ENCODE data around the gene ERN2. TPM values are rescaled to one million over a fixed set of nuclear protein-coding genes. Genes with fewer than 3 reads are reported as not detected.

Gene ERN2
- total RNA-seq, 1 experiment from 2014 or later, result 2.1 TPM

DNA sequence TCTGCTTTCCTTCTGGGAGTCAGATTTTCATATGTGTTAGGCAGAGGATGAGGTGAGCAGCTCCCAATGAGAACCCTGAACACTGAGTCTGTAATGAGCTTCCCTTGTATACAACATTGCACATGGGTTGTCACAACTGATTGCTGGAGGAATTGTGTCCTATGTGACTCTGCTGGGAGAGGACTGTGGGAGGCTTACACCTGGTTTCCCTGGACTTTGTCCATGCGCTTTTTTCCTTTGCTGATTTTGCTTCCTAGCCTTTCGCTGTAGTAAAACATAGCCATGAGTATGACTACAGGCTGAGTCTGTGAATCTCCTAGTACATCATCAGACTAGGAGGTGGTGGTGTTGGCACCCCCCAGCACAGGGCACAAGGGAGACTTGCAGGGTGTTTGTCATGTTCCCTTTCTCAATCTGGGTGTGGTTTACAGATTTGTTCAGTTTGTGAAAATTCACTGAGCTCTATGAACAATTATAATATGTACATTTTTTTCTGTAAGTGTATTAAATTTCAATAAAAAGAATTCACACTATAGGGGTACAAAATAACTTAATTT is 36.0 kb downstream of the ERN2 start:
- DNase-seq, result no peak
- H3K27ac Mint-ChIP-seq, result peak overlapping the region in 1 of 3 experiments; percentile 76; a peak in 1 of 7 replicates
- H4K8ac ChIP-seq (replicated peaks; ENCODE audit: insufficient read length, low read depth, low read length), result no peak overlapping the region
- peaks cover 12% of the 10 kb centered on the region for H3K23me2 ChIP-seq (ENCODE audit: insufficient read length, low read depth, low read length, poor library complexity, severe bottlenecking)
- H2AK5ac ChIP-seq (ENCODE audit: insufficient read length, low read length), result no peak overlapping the region
- H2BK5ac ChIP-seq (ENCODE audit: insufficient read length, low read length), result no peak overlapping the region
- no peak overlapping the region for H4K5ac ChIP-seq (ENCODE audit: insufficient read length, low read depth, low read length)
- H4K91ac ChIP-seq (ENCODE audit: insufficient read length, low read depth, low read length), result no peak overlapping the region
- H3K4ac ChIP-seq (ENCODE audit: low read depth, low read length), result no peak overlapping the region
- H4K20me1 ChIP-seq (ENCODE audit: control insufficient read depth, insufficient read depth, insufficient read length), result no peaks in the 10 kb centered on the region
- H3K4me1 Mint-ChIP-seq, result peaks cover 18 to 24% of the 10 kb centered on the region in 2 experiments
- H3K4me3 Mint-ChIP-seq, result peak overlapping the region in 1 of 2 experiments; percentile 100; a peak in 2 of 5 replicates
- H3K27ac ChIP-seq (ENCODE audit: insufficient read length, low read depth, low read length), result no peak overlapping the region
- H3K23ac ChIP-seq (ENCODE audit: insufficient read length, low read depth, low read length), result no peak overlapping the region
- no peak overlapping the region for H2AFZ ChIP-seq (ENCODE audit: low read length)
- no peak overlapping the region for H3K14ac ChIP-seq (ENCODE audit: insufficient read depth, low read length)
- no peak overlapping the region for H2BK20ac ChIP-seq (ENCODE audit: low read depth, low read length, poor library complexity, severe bottlenecking)
- no peak overlapping the region for H2BK120ac ChIP-seq (ENCODE audit: low read depth, low read length, poor library complexity, severe bottlenecking)
- no peak overlapping the region for H2BK12ac ChIP-seq (ENCODE audit: insufficient read length, low read depth, low read length)
- no peaks in the 10 kb centered on the region; the same call in 1 of the 2 replicates for H3K4me1 ChIP-seq (ENCODE audit: insufficient read depth, low read length)
- TF ChIP-seq, protein P1, sequence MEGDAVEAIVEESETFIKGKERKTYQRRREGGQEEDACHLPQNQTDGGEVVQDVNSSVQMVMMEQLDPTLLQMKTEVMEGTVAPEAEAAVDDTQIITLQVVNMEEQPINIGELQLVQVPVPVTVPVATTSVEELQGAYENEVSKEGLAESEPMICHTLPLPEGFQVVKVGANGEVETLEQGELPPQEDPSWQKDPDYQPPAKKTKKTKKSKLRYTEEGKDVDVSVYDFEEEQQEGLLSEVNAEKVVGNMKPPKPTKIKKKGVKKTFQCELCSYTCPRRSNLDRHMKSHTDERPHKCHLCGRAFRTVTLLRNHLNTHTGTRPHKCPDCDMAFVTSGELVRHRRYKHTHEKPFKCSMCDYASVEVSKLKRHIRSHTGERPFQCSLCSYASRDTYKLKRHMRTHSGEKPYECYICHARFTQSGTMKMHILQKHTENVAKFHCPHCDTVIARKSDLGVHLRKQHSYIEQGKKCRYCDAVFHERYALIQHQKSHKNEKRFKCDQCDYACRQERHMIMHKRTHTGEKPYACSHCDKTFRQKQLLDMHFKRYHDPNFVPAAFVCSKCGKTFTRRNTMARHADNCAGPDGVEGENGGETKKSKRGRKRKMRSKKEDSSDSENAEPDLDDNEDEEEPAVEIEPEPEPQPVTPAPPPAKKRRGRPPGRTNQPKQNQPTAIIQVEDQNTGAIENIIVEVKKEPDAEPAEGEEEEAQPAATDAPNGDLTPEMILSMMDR (conservative IDR thresholded peaks at IDR 0.05), result no peak
- H3K27me3 Mint-ChIP-seq (ENCODE audit: low read depth), result no peaks in the 10 kb centered on the region; the same call in 1 of the 2 replicates
- peaks cover 18% of the 10 kb centered on the region for H3K79me1 ChIP-seq (ENCODE audit: insufficient read depth, low read depth, low read length, poor library complexity, severe bottlenecking)
- no peak overlapping the region for H3K4me2 ChIP-seq (ENCODE audit: insufficient read depth, insufficient read length, low read length)
- H3K9me3 ChIP-seq (ENCODE audit: control insufficient read depth, low read depth, low read length), result no peaks in the 10 kb centered on the region
- no peak overlapping the region for H3T11ph ChIP-seq (ENCODE audit: low read length)
- peaks cover 23% of the 10 kb centered on the region; the same call in 1 of the 2 replicates for H3K79me2 ChIP-seq (ENCODE audit: insufficient read depth, low read length)
- H2BK15ac ChIP-seq (ENCODE audit: low read depth, low read length), result no peak overlapping the region
- H3K9me3 Mint-ChIP-seq, result no peaks in the 10 kb centered on the region
- no peak overlapping the region for H3K56ac ChIP-seq (ENCODE audit: insufficient read length, low read depth, low read length)
- no peak overlapping the region for H3K18ac ChIP-seq (ENCODE audit: insufficient read length, low read depth, low read length)
- no peak overlapping the region for H3K9ac ChIP-seq (ENCODE audit: extremely low read depth, insufficient read length, low read length)
- peaks cover 19 to 47% (median 27%) of the 10 kb centered on the region in 3 experiments; a peak in 6 of 7 replicates for H3K36me3 Mint-ChIP-seq (ENCODE audit: insufficient read depth in 1 of 3, low read depth in 3 of 3)
- no CpG with 5 or more reads among the region's 2 CpGs for WGBS (ENCODE audit: extremely low coverage, insufficient read length, low lambda C conversion rate)
- H3K27me3 ChIP-seq (ENCODE audit: insufficient read depth, low read length), result no peaks in the 10 kb centered on the region
